NCI-H1105 treated with DMSO at 0.1 percent for 48 hours (cell line): ENCODE measurements around the gene HIPK3.
"Not testable (repeated sequence)": the region's sequence is repeated elsewhere in the genome, so short reads cannot be mapped to it uniquely, and the experiment has no call there.

Source experiments
- DNase-seq: peaks from one replicate; lab custom pipeline; 2025; lab: John Stamatoyannopoulos, UW

HIPK3 gene

DNA sequence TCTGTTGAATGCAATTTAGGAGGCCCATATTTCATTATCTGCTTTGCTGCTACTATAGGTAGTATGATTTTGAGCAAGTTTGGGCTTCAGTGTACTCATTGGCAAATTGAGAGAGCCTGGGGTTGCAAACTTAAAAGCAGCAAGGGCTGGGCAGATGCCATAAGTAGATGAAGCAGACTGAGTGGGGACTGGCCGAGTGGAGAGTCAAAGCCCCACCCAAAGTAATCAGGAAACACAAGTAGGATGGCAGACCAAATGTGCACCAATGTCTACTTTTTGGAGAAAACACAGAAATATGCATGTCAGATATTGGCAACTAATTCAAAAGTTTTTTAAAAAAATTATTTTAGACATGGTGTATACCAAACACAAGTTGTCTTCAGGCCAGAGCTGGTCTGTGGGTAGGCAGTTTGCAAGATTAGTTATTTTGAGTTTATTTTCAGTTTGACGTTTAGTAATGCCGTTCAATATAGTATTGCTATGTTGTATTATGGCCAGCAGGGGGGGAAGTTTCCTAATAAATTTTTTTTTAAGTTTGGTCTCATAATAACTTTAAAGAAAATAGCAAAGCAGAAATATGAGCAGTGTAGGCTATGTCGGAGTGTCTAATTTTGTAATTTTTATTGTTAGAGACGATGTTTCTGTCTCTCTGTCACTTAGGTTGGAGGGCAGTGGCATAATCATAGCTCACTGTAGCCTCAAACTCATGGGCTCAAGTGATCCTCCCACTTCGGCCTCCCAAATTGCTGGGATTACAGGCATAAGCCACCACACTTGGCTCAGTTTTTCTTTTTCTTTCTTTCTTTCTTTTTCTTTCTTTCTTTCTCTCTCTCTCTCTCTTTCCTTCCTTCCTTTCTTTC is 105.1 kb downstream of the HIPK3 start:
- peak; percentile 63 for DNase-seq

DNA sequence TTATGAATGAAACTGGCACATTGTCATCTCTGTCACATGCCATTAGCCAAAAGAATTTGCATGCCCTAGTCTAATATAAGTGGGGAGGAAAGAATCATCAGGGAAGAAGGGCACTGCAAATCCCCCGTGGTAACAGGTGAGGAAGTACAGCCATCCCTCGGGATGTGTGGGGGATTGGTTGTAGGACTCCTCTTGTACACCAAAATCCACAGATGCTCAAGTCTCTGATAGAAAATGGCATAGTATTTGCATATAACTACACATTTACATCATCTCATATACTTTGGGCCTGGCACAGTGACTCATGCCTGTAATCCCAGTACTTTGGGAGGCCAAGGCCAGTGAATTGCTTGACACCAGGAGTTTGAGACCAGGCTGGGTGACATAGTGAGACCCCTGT is 109.7 kb downstream of the HIPK3 start:
- DNase-seq = no peak

DNA sequence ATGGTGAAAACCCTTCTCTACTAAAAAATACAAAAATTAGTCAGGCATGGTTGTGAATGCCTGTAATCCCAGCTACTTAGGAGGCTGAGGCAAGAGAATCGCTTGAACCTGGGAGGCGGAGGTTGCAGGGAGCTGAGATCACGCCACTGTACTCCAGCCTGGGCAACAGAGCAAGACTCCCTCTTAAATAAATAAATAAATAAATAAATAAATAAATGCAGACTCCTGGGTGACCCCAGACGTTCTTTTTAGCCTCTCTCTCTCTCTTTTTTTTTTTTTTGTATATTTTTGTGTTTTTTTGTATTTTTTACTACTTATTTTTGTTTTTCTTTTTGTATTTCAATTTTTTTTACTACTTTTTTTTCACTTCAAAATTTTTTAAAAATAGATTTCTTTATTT is 111.3 kb downstream of the HIPK3 start:
- DNase-seq = not testable (repeated sequence)

DNA sequence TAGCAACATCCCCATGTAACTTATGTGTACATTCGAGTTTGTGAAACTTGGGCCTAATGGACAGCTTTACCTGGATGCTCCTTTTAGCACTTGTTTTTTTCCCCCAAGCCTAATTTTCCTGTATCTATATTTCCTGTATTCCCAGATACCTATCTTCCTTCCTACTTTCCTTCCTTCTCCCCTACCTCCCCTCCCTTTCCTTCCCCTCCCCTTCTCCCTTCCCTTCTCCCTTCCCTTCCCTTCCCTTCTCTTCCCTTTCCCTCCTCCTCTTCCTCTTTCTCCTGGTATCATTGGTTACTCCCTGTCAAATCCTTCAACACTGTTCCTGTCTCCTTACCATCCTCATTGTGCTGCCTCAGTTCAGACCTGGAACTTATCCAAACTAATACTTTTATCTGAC is 111.8 kb downstream of the HIPK3 start:
- DNase-seq = no peak

DNA sequence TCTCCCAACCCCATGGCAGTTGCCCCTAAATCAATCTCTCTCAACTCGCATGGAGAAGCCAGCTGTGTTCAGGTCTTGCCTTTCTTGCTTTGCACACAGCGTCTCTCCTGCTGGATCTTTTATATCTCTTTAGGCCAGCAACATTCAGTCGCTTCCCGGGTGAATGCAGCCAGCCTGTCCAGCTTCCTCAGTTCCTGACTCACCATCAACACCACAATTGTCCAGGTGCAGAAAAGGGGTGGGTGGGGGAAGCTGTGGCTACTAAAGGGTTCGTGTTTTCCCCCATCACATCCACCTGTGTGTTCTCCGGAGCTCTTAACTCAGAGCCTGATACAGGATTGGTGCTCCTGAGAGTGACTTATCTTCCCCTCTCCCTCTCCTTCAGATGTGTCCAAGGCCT is 116.5 kb downstream of the HIPK3 start:
- no peak for DNase-seq

DNA sequence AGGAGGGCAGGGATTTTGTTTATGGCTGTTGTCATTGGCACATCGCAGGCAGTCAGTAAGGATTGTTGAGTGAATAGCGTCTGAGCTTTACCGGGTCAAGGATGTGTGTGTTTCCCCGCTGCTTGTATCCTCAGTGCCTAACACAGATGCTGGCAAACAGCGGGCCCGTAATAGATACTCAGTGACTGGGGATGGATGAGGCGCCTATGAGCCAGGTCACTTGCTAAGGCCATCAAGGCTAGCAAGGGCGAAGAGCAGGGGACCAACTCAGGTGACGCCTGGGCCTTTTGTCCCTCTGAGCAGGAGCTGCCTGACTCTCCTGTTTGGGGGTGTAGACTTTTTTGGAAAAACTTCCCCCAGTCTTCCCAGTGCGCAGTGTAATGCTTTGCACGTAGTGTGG is 118.1 kb downstream of the HIPK3 start:
- DNase-seq = no peak

DNA sequence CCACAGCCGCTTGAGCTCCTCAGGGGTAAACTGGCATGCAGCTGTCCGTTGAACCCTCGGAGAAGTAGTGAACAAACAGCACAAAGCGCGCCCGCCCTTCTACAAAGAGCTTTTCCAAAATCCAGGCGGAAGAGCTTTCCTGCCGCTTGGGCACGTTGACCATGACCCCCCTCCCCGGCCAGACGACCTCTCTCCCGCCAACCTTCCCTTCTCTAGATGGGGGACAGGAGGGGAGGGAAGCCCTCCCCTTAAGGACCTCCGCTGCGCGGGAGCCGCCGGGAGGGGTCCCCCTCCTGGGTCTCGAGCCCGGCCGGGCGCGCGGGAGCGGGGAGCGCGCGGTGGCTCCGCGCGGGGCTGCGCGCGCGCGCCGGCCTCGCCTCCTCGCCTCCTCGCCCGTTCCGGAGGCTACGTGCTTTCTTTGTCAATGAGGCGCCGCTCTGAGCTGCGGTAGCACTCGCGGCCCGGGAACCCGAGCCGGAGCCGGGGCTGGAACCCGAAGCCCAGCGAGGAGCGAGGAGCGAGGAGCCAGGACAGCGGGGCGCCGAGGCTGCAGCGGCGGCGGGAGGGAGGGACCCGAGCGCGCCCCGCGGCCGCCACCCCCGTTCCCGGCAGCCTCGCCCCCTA is 118.6 kb downstream of the HIPK3 start, which contains the start of gene KIAA1549L:
Gene KIAA1549L, plus strand, starts transcription at position 421 of the 624 bp plus-strand sequence.
- DNase-seq = peak; percentile 46

DNA sequence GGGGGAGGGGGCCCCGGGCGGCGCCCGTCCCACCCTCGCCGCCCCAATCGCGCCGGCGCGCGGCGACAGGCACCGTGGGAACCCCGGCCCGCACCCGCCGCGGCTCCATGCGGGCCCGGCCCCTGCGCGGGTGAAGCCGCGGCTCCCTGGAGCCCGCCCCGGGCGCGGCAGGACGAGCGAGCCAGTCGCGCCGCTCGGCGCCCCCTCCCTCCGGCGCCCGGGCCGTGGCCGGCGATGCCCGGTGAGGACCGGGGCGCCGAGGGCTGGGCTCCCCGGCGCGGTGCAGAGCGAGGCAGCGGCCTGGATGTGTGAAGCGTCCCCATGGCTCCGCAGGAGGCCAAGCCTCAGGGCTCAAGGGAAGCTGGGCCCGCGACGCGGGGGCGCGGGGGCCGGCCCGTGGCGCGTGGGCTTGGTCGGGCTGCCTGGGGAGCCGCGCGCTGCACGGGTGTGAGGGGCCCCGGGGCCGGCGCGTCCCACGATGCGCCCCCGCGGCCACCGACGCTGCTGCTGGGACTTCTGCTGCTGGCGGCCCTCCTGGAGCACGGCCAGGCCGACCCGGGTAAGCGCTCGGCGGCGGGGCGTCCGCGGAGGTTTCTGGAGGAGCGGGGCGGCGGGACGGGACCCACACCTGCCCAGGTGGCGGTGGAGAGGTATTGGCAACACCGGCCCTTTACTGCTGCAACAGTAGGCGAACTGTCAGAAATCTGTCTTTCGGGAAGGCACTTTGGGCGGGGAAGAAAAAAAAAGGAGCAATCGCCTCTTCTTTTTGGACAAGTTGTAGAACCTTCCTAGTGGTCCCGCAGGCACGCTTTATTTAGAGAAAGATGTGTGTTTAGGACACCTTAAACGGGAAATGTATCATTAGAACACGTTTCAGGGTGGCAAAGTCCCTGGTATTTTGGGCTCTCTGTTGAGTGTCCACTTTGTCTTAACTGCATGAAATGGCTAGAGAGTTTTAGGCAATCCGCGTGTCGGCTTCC is 119.4 kb downstream of the HIPK3 start:
- peak; percentile 22 for DNase-seq

DNA sequence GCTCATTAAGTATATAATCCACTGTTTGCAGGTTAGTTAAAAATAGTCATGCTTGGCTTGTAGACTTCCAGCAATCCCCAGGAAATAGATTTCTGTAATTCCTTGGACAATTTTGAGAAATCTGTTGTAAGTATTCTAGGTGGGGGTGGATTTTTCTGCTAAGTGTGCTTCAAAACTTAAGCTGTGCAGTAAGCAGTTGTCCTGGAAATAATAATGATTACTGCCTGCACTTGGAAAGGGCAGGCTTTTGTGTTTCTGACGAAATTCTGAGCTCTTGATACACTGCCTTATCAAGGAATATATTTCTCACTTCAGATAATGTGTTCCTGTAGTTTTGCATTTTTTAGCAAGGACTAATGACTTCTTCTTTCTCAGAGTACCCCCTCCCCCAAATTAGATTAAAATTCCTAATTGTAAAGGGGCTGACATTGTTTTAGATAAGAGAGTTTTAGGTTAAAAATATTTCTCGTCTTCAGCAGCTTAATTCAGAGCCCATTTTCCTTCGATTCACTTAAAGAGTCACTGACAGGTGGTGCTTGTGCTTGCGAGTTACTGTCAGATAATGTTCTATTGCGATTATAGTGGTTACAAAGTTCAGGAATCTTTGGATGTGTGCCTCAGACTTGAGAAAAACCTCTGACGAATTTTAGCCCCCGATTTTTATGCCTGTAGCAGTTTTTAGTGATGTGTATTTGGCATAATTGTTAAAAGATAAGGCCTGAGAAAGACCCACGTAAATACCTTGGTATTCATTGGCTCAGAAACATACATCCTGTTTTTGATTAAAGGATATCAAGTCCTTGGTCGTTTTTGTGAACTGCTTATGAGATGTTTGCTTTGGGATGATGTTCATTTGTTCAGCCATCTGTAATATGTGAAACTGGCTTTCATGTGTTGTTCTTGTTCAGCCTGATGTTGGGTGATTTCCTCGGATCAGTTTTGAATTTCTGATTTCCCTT is 120.5 kb downstream of the HIPK3 start:
- DNase-seq = no peak

DNA sequence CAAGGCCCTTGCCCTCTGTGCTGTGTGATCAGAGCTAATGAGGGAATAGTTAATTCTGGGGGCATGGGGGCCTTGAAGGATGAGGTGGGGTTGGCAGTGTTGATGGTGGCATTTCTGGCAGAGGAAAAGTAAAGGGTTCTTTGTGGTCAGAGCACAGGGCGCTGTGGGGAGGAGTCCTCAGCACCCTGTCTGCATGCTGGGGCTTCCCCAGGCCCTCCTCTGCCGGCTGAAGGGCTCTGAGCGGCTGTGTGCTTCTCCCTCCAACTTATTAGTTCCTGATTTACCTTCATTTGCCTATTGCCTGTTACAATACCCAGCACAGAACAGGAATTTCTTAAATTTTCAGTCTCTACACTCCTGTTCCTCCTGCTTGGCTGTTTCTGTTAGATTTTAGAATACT is 122.8 kb downstream of the HIPK3 start:
- DNase-seq = no peak

DNA sequence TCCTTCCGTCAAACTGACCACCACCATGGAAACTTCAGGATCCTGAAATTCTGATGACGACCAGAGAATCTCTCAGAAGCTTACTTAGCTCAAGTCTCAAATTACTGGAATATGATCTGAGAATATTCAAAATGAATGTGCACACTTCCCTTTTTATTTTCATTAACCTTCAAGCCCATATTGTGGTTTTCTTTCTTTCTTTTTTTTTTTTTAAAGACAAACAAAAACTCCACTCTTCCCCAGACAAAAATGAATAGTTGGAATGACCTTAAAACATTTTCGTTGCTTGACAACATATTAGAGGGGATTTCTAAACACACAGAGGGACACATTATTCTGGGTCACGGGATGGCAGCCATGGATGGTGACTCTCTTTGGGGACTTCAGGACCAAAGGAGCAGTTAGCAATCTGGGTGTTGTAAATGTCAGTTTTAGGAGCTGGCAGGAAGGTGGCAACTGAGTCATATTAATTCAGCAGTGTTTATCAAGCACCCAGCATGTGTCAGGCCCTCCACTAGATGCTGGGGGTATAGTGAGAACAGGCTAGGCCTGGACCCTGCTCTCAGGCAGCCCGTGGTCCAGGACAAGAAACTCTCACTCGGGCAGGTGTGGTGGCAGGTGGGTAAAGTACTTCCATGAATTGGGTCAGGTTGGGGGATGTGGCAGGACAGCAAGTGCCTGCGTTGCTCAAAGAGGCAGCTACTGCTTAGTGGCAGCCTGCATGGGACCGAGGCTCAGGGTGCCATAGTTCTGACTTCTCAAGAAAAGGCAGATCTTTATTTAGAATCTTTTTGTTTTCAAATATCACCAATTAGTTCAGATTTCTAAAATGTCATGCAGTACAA is 126.1 kb downstream of the HIPK3 start:
- DNase-seq = no peak

DNA sequence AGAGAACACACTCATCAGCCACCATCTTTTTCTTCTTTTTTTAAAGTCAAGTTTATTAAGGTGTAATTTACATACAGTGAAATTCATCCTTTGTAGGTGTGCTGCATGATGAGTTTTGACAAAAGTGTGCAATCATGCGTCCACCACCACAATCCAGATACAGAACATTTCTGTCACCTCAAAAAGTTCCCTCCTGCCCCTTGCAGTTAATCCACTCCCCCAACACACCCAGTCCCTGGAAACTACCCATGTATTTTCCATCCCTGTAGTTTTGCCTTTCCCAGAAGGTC is 126.7 kb downstream of the HIPK3 start:
- no peak for DNase-seq

DNA sequence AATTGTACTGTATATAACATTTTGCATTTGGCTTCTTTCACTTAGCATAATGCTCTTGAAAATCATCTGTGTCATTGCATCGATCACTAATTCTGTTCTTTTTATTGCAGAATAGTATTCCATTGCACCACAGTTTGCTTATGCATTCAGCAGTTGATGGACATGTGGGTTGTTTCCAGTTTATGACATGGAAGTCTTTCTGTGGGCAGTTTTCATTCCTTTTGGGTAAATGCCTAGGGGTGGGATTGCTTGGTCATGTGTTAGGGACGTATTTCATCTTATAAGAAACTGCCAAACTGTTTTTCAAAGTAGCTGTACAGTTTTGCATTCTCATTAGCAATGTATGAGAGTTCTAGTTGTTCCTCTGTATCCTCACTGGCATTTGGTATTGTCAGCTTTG is 127.0 kb downstream of the HIPK3 start:
- no peak for DNase-seq

DNA sequence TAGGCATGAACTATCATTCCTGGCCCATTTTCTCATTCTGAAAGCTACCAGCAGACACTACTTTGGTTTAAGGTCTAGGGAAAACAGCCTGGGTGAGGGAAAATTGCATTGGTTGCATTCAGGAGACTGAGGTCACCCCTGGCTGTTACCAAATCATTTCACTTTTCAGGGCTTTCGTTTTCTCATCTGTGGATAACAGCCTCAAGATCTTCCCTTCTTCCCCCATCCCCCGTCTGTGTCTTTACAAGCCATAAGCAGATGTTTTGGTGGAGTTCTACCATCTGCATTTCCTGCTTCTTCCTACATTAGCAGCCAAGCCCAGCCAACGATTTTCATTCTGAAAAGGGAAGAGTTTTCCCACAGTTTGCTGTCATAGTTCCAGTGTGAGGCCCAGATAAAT is 130.4 kb downstream of the HIPK3 start:
- no peak for DNase-seq

DNA sequence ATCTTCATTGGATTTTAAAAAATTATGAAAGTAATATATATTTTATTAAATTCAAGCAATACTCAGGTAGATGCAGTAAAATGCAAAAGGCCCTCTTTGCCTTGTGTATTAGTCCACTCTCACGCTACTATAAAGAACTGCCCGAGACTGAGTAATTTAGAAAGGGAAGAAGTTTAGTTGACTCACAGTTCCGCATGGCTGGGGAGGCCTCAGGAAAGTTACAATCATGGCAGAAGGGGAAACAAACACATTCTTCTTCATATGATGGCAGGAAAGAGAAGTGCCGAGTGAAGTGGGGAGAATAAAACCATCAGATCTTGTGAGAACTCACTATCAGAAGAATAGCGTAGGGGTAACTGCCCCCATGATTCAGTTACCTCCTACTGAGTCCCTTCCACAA is 130.8 kb downstream of the HIPK3 start:
- DNase-seq = no peak

DNA sequence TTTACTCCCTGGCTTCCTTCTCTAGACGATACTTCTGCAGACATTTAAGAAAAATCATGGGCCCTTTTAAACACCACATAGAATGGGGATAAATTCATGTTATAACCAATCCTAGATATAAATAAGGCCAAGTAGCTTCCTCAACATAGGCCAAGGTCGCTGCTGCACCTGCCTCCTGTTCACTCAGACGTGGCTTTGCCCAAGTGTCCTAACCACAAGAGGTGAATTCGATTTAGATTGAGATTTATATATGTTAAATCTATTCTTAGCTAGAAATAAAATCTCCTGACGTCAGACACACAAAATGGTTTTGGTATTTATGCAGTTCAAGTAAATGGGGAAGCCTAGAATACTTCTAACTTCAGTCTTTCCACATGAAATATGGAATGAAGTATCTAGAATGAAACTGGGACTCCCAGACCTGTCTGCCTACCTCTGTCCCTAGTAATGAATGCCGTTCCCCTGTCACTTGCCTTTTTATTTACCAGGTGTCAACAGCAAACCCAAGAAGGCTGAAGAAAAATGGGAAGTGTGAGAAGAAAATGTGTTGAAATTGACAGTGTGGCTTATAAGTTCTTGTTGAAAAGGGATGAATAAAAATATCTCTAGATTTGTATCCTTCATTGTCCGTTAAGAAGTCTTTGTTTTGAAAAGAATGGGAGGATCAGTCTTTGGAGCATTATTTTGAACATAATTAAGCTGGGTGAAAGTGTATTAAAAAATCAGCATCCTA is 131.8 kb downstream of the HIPK3 start:
- no peak for DNase-seq

DNA sequence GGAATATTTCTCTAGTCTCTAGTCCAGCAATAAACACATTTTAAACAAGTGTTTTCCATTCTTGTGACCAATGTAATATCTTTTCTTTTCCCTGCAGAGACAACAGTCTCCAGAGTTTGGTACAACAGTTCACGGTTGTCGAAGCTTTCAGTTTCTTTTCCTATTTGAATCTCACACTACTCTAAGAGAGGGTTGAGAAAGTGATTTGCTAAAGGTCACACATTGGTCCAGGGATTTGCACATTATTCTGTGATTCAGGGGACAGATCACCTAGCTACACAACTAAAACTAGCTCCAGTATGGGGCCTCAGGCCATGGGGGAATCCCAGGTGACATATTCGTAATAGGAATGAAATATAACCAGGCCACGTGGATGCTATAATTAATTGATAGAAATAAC is 132.5 kb downstream of the HIPK3 start:
- DNase-seq = no peak

DNA sequence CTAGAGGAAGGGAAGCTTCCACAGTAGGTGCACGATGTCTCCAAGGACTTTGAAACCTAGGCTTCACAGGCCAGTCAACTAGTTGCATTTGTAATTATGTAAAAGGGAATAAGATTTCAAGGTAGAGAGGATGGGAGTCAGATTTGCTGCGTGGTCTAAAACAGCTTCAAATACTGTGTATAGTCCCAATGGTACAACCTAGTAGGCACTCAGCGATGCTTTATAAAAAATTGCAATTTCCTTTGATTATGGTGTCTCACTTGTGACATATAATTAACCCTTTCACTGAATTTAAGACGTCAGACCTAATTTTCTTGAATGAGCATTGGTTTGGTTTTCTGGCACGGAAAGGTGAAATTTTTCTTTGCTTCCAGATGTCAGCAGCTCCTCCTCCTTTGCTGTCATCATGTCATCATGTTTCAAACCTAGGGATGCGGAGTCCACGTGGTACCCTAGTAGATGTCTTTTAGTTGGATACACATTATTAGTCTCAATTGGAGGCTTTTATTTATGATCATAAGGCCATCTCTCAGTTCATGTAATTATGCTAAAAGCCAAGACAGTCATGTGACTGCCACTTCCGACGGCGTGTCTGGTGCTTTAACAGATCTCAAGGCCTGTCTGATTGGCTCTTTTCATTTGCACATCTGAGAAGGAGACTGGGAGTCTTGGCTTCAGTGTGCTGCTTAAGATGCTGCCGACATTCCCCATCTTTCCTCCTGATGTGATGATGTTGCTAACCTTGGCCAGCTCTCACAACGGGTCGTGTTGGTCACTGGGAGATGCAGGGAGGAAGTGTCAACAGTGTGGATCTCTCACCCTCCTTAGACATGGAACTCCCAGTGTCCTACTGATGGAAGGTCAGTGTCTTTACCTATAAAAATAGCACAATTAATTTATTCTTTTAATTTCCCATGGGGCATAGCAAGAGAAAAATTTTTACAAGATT is 134.0 kb downstream of the HIPK3 start:
- DNase-seq = no peak

DNA sequence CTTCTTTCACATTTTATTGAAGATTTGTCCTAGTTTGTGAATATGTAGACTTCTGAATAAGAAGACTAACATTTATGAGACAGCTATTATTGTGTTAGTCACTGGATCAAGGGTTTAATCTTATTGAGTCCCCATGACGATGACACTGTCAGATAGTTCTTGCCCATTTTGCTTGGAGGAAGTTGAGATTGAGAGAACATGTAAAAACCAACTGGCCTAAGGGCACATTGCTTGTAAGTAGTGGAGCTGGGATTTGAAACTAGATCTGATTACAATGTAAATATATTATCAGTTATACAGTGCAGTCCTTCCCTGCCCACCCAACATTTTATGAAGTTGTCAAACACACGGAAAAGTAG is 134.7 kb downstream of the HIPK3 start:
- DNase-seq = no peak
